K562 (cell line): ENCODE measurements around the gene ALOX5. TPM values are rescaled to one million over a fixed set of nuclear protein-coding genes. Genes with fewer than 3 reads are reported as not detected.

Experiments used
- KAT2B ChIP-seq: IDR thresholded peaks from one replicate; pipeline ENCODE4 v1.6.1; 2012; ENCODE audit warnings: low read depth, mild to moderate bottlenecking, control low read depth, inconsistent platforms, low read length, moderate library complexity
- NFE2L1 ChIP-seq: fragments of 450-650 bp; IDR thresholded peaks from 2 replicates; pipeline ENCODE4 v1.6.1; 2016; ENCODE audit warnings: missing genetic modification characterization, low read depth, mild to moderate bottlenecking, missing compliant biosample characterization, moderate library complexity, borderline replicate concordance
- SNRNP70 ChIP-seq: fragments of 200-400 bp; formaldehyde crosslinking; optimal IDR thresholded peaks from 2 replicates; pipeline ENCODE3; 2017; ENCODE audit warnings: low read depth, low read length
- SRSF3 ChIP-seq: fragments of 200-400 bp; formaldehyde crosslinking; IDR thresholded peaks from 2 replicates; pipeline ENCODE4 v1.6.1; 2016; ENCODE audit warnings: mild to moderate bottlenecking, low read length, moderate library complexity; ENCODE audit not compliant: insufficient read depth
- TEAD4 ChIP-seq, 2 experiments: sonication (generic) in 1 of 2; formaldehyde crosslinking in 1 of 2; IDR thresholded peaks; 2 replicates each; pipeline versions ENCODE4 v1.6.1 to v1.8.0; 2012 to 2022; ENCODE audit warnings: borderline replicate concordance in 1 of 2, inconsistent platforms in 1 of 2, low read length in 1 of 2, mild to moderate bottlenecking in 1 of 2, missing genetic modification reagents in 1 of 2
- ZC3H11A ChIP-seq: IDR thresholded peaks from 2 replicates; pipeline ENCODE4 v1.6.1; 2012; ENCODE audit warnings: low read depth, low read length, improper control_type of control experiment
- ZNF274 ChIP-seq: IDR thresholded peaks from 2 replicates; pipeline ENCODE4 v1.6.1; 2011; ENCODE audit warnings: low read depth, mild to moderate bottlenecking, low read length, moderate library complexity, borderline replicate concordance
- ZNF507 ChIP-seq: conservative IDR thresholded peaks from 2 replicates; pipeline ENCODE4 v1.6.1; 2017; ENCODE audit warnings: missing genetic modification characterization, missing compliant biosample characterization
- polyA plus RNA-seq, 8 experiments: library from polyadenylated mRNA; depleted of rRNA in 4 of 8; stranded (reverse) in 5 of 8; unstranded in 3 of 8; fragments of >200 nt; fragmentation: Nextera tagmentation in 2 of 8; fragmentation: Illumina TruSeq in 1 of 8; extraction: Ambion mirVana in 2 of 8; extraction: Trizol in 1 of 8; gene quantifications; 2 replicates each; pipeline versions ENCODE4 v1.2.1 to v1.2.3, GENCODE V29; 2011 to 2014; ENCODE audit warnings: inconsistent platforms in 1 of 8, missing spikeins in 1 of 8
- total RNA-seq, 7 experiments: library from RNA; depleted of rRNA in 6 of 7; stranded (reverse); fragments of >200 nt in 6 of 7; fragmentation: Illumina TruSeq in 2 of 7; extraction: Trizol in 2 of 7; gene quantifications; 2 replicates each; pipeline versions ENCODE4 v1.2.1 to v1.2.3, GENCODE V29; 2011 to 2021; ENCODE audit warnings: low replicate concordance in 1 of 7
- TF ChIP-seq, protein P1 (sequence below): sonication (generic); formaldehyde crosslinking; IDR thresholded peaks from 2 replicates; pipeline ENCODE4 v1.4.0; 2020; ENCODE audit warnings: mild to moderate bottlenecking, missing genetic modification reagents
- TF ChIP-seq, protein P2 (sequence below): fragments of 450-650 bp; conservative IDR thresholded peaks from 2 replicates; pipeline ENCODE4 v1.6.1; 2016; ENCODE audit warnings: missing genetic modification characterization, low read depth, mild to moderate bottlenecking, control low read depth, missing compliant biosample characterization
- TF ChIP-seq, protein P3 (sequence below): fragments of 200-400 bp; formaldehyde crosslinking; IDR thresholded peaks from 2 replicates; pipeline ENCODE4 v1.6.1; 2017; ENCODE audit warnings: mild to moderate bottlenecking, low read depth, low read length, moderate library complexity
- TF ChIP-seq, protein P4 (sequence below): sonication (generic); formaldehyde crosslinking; IDR thresholded peaks from 2 replicates; pipeline ENCODE4 v1.8.0; 2022; ENCODE audit warnings: mild to moderate bottlenecking, missing genetic modification reagents
- TF ChIP-seq, protein P5 (sequence below): fragments of 250-450 bp; sonication (Bioruptor Pico); IDR thresholded peaks from 2 replicates; pipeline ENCODE4 v1.8.0; 2021; ENCODE audit warnings: moderate library complexity, mild to moderate bottlenecking, inconsistent platforms
- TF ChIP-seq, protein P6 (sequence below): fragments of 450-650 bp; IDR thresholded peaks from 2 replicates; pipeline ENCODE4 v1.6.1; 2014; ENCODE audit warnings: low read depth, mild to moderate bottlenecking, moderate library complexity, borderline replicate concordance

The ALOX5 gene
- total and polyA plus RNA-seq, 9 of the 15 experiments (the other 6 are each of a cell fraction or from before 2014, with no cell fraction given) = 0.10 to 2.4 (median 1.4) TPM

DNA sequence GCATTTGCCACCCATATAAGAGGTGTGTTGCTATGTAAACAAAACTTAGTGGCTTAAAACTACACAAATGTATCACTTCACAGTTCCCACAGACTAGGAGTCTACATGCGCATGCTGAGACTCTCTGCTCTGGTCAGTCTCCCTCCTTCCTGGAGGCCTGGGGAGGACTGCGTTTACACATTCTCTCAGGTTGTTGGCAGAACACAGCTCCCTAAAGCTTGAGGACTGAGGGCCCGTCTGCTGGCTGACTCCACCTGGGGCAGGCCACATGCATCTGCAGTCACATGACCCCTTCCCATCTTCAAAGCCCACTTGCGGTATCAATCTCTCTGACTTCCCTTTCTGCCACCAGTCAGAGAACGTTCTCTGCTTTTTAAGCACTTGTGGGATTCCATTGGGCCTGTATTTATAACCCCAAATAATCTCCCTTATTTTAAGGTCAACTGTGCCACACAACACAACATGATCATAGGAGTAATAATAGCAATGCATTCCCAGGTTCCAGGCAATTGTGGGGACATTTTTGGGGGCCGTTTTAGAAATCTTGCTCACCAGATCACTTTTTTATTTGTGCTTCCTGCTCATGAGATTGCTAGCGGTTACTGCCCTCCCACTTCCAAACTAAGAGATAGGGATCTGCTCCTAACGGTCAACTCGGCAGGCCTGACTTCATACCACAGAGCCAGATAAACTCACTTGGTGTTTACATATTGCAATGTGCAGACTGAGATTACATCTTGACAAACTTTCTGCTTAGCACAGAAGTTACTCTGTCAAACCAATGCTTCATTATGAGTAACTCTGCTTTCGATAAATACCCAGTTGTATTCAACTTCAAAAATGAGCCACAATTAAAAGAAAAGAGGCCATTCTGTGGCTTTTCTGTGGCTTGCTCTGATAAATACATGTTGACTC is 96.3 kb downstream of the ALOX5 start (continued):
- no peak for TF ChIP-seq ZC3H11A
- TF ChIP-seq, protein P1, sequence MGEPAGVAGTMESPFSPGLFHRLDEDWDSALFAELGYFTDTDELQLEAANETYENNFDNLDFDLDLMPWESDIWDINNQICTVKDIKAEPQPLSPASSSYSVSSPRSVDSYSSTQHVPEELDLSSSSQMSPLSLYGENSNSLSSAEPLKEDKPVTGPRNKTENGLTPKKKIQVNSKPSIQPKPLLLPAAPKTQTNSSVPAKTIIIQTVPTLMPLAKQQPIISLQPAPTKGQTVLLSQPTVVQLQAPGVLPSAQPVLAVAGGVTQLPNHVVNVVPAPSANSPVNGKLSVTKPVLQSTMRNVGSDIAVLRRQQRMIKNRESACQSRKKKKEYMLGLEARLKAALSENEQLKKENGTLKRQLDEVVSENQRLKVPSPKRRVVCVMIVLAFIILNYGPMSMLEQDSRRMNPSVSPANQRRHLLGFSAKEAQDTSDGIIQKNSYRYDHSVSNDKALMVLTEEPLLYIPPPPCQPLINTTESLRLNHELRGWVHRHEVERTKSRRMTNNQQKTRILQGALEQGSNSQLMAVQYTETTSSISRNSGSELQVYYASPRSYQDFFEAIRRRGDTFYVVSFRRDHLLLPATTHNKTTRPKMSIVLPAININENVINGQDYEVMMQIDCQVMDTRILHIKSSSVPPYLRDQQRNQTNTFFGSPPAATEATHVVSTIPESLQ = 0 out of 2 replicates have a peak, but pooled peaks have one; percentile 29
- TF ChIP-seq TEAD4 (IDR thresholded peaks at IDR 0.05; ENCODE audit: low read length) = peak; percentile 100
- TF ChIP-seq TEAD4 (CRISPR knock-in tag; IDR thresholded peaks at IDR 0.05; ENCODE audit: borderline replicate concordance) = no peak
- no peak for TF ChIP-seq ZNF507 (tag)
- TF ChIP-seq, protein P2, sequence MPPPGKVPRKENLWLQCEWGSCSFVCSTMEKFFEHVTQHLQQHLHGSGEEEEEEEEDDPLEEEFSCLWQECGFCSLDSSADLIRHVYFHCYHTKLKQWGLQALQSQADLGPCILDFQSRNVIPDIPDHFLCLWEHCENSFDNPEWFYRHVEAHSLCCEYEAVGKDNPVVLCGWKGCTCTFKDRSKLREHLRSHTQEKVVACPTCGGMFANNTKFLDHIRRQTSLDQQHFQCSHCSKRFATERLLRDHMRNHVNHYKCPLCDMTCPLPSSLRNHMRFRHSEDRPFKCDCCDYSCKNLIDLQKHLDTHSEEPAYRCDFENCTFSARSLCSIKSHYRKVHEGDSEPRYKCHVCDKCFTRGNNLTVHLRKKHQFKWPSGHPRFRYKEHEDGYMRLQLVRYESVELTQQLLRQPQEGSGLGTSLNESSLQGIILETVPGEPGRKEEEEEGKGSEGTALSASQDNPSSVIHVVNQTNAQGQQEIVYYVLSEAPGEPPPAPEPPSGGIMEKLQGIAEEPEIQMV (tag) = peak; percentile 73
- TF ChIP-seq, protein P3, sequence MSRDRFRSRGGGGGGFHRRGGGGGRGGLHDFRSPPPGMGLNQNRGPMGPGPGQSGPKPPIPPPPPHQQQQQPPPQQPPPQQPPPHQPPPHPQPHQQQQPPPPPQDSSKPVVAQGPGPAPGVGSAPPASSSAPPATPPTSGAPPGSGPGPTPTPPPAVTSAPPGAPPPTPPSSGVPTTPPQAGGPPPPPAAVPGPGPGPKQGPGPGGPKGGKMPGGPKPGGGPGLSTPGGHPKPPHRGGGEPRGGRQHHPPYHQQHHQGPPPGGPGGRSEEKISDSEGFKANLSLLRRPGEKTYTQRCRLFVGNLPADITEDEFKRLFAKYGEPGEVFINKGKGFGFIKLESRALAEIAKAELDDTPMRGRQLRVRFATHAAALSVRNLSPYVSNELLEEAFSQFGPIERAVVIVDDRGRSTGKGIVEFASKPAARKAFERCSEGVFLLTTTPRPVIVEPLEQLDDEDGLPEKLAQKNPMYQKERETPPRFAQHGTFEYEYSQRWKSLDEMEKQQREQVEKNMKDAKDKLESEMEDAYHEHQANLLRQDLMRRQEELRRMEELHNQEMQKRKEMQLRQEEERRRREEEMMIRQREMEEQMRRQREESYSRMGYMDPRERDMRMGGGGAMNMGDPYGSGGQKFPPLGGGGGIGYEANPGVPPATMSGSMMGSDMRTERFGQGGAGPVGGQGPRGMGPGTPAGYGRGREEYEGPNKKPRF = no peak
- TF ChIP-seq, protein P4, sequence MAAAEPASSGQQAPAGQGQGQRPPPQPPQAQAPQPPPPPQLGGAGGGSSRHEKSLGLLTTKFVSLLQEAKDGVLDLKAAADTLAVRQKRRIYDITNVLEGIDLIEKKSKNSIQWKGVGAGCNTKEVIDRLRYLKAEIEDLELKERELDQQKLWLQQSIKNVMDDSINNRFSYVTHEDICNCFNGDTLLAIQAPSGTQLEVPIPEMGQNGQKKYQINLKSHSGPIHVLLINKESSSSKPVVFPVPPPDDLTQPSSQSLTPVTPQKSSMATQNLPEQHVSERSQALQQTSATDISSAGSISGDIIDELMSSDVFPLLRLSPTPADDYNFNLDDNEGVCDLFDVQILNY (CRISPR knock-in tag) = no peak
- TF ChIP-seq, protein P5, sequence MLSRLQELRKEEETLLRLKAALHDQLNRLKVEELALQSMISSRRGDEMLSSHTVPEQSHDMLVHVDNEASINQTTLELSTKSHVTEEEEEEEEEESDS = no peak
- TF ChIP-seq SRSF3 = no peak
- no peak for TF ChIP-seq SNRNP70
- TF ChIP-seq NFE2L1 (tag) = no peak; the same call in 1 of the 2 replicates
- TF ChIP-seq, protein P6, sequence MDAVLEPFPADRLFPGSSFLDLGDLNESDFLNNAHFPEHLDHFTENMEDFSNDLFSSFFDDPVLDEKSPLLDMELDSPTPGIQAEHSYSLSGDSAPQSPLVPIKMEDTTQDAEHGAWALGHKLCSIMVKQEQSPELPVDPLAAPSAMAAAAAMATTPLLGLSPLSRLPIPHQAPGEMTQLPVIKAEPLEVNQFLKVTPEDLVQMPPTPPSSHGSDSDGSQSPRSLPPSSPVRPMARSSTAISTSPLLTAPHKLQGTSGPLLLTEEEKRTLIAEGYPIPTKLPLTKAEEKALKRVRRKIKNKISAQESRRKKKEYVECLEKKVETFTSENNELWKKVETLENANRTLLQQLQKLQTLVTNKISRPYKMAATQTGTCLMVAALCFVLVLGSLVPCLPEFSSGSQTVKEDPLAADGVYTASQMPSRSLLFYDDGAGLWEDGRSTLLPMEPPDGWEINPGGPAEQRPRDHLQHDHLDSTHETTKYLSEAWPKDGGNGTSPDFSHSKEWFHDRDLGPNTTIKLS = peak; percentile 74
- peak; percentile 45; the same call in 1 of the 2 replicates for TF ChIP-seq ZNF274
- TF ChIP-seq KAT2B = no peak
